ENCODE results near the gene XKR3. TPM values are rescaled to one million over a fixed set of nuclear protein-coding genes. Genes with fewer than 3 reads are reported as not detected.
"Not testable (repeated sequence)": the region's sequence is repeated elsewhere in the genome, so short reads cannot be mapped to it uniquely, and the experiment has no call there.

Gene XKR3
- total and polyA plus RNA-seq, 2 donors (not counting 1 experiment from before 2014, with no cell fraction given), result not detected

GRCh38 chr22:16866167-16866566, 41.0 kb upstream of the XKR3 start:
- Histone ChIP-seq H4K20me1 (ENCODE audit: control insufficient read depth, insufficient read depth, low read length, poor library complexity, severe bottlenecking) (no peaks in the 10 kb centered on the region), H3K4me2 (replicated peaks; ENCODE audit: low read depth, low read length, poor library complexity, severe bottlenecking) (no peak overlapping the region), H2AFZ (ENCODE audit: insufficient read depth, low read depth, low read length, poor library complexity, severe bottlenecking) (no peak overlapping the region), H3K79me2 (ENCODE audit: control insufficient read depth, insufficient read depth, low read length) (no peaks in the 10 kb centered on the region), H3K4me3 (ENCODE audit: control extremely low read depth in 1 of 5, extremely low read depth in 1 of 5, insufficient read depth in 1 of 5, low read depth in 2 of 5, low read length in 4 of 5) (no peak overlapping the region), H3K27ac (ENCODE audit: low read length in 2 of 2) (no peak overlapping the region), H3K4me1 (ENCODE audit: control insufficient read depth in 2 of 2, insufficient read depth in 2 of 2, low read length in 2 of 2) (no peaks in the 10 kb centered on the region), H3K36me3 (replicated peaks in 1 of 2; ENCODE audit: control extremely low read depth in 1 of 2, control insufficient read depth in 1 of 2, extremely low read depth in 1 of 2, insufficient read depth in 2 of 2, low read length in 1 of 2) (no peaks in the 10 kb centered on the region), H3K27me3 (replicated peaks in 1 of 4; ENCODE audit: control extremely low read depth in 1 of 4, control insufficient read depth in 3 of 4, insufficient read depth in 4 of 4, low read length in 3 of 4) (no peaks in the 10 kb centered on the region), H3K9ac (ENCODE audit: low read length) (no peak overlapping the region), H3K9me3 (ENCODE audit: control extremely low read depth in 1 of 3, control insufficient read depth in 2 of 3, insufficient read depth in 1 of 3, low read length in 2 of 3) (no peaks in the 10 kb centered on the region)
- intact Hi-C loops (cut with micrococcal nuclease), result no loop called here
- DNase-seq, result no peak
- no peaks in the 10 kb centered on the region for H3K4me1 Mint-ChIP-seq
- H3K9me3 Mint-ChIP-seq (ENCODE audit: insufficient read depth), result peaks cover 3% of the 10 kb centered on the region
- ChIA-PET CTCF (no interaction called here), POLR2A (no interaction called here)
- no peaks in the 10 kb centered on the region for H3K27me3 Mint-ChIP-seq
- H3K4me3 Mint-ChIP-seq, result no peak overlapping the region
- WGBS (ENCODE audit: insufficient coverage), result 90% methylated on average over 1 of the region's 3 CpGs
- no peak for TF ChIP-seq CTCF (IDR thresholded peaks at IDR 0.05)
- H3K27ac Mint-ChIP-seq, result no peak overlapping the region
- ATAC-seq (ENCODE audit: low read depth), result no peak

- H3K4me1 Mint-ChIP-seq, CTCF ChIA-PET: not testable (repeated sequence)
These were observed 31.6 kb upstream of the XKR3 start for GRCh38 chr22:16856851-16857250.

More at GRCh38 chr22:16856851-16857250, 31.6 kb upstream of the XKR3 start:
- H4K20me1 ChIP-seq (ENCODE audit: control insufficient read depth, insufficient read depth, low read length, poor library complexity, severe bottlenecking); H3K9me3 ChIP-seq (ENCODE audit: control extremely low read depth in 1 of 3, control insufficient read depth in 2 of 3, insufficient read depth in 1 of 3, low read length in 2 of 3); H3K9ac ChIP-seq (ENCODE audit: low read length); H3K79me2 ChIP-seq (ENCODE audit: control insufficient read depth, insufficient read depth, low read length); H3K4me3 Mint-ChIP-seq; H3K9me3 Mint-ChIP-seq (ENCODE audit: insufficient read depth); H3K4me3 ChIP-seq (ENCODE audit: control extremely low read depth in 1 of 5, extremely low read depth in 1 of 5, insufficient read depth in 1 of 5, low read depth in 2 of 5, low read length in 4 of 5); H2AFZ ChIP-seq (ENCODE audit: insufficient read depth, low read depth, low read length, poor library complexity, severe bottlenecking); DNase-seq; H3K27ac Mint-ChIP-seq; H3K27ac ChIP-seq (ENCODE audit: low read length in 2 of 2); H3K4me2 ChIP-seq (replicated peaks; ENCODE audit: low read depth, low read length, poor library complexity, severe bottlenecking); H3K27me3 ChIP-seq (replicated peaks in 1 of 4; ENCODE audit: control extremely low read depth in 1 of 4, control insufficient read depth in 3 of 4, insufficient read depth in 4 of 4, low read length in 3 of 4); POLR2A ChIA-PET; ATAC-seq (ENCODE audit: low read depth); H3K4me1 ChIP-seq (ENCODE audit: control insufficient read depth in 2 of 2, insufficient read depth in 2 of 2, low read length in 2 of 2); H3K36me3 ChIP-seq (replicated peaks in 1 of 2; ENCODE audit: control extremely low read depth in 1 of 2, control insufficient read depth in 1 of 2, extremely low read depth in 1 of 2, insufficient read depth in 2 of 2, low read length in 1 of 2); intact Hi-C loops (cut with micrococcal nuclease); H3K27me3 Mint-ChIP-seq: not testable (repeated sequence)
- WGBS (ENCODE audit: insufficient coverage), result no CpG with 5 or more reads among the region's 9 CpGs

Data from B cell (primary cell).